Type B pancreatic cell (in vitro differentiated cells): Measurements from ENCODE around the gene NRP1. TPM values are rescaled to one million over a fixed set of nuclear protein-coding genes. Genes with fewer than 3 reads are reported as not detected.

Source experiments
- DNase-seq: peaks from one replicate; pipeline ENCODE4 v3.0.0; 2021; ENCODE audit warnings: mixed read lengths; ENCODE audit not compliant: unreplicated experiment; ENCODE audit errors: extremely low spot score
- H3K27ac Mint-ChIP-seq: 2 replicates; pipeline ENCODE4 v1.8.0; 2021; ENCODE audit warnings: mild to moderate bottlenecking, mixed read lengths
- H3K27me3 Mint-ChIP-seq: 2 replicates; pipeline ENCODE4 v1.8.0; 2021; ENCODE audit warnings: mixed read lengths
- H3K36me3 Mint-ChIP-seq: 2 replicates; pipeline ENCODE4 v1.8.0; 2021; ENCODE audit warnings: mixed read lengths
- H3K4me1 Mint-ChIP-seq: one replicate; pipeline ENCODE4 v1.8.0; 2021; ENCODE audit warnings: mixed read lengths; ENCODE audit not compliant: unreplicated experiment
- H3K4me3 Mint-ChIP-seq: 2 replicates; pipeline ENCODE4 v1.8.0; 2021; ENCODE audit warnings: mild to moderate bottlenecking, mixed read lengths
- H3K9me3 Mint-ChIP-seq: 2 replicates; pipeline ENCODE4 v1.8.0; 2021; ENCODE audit warnings: mixed read lengths
- CTCF ChIP-seq: fragments of 200-600 bp; sonication (generic); conservative IDR thresholded peaks from 2 replicates; pipeline ENCODE4 v1.5.0; 2021; ENCODE audit warnings: antibody characterized with exemption, mild to moderate bottlenecking
- total RNA-seq: library from RNA; stranded (reverse); gene quantifications from 2 replicates; pipeline ENCODE4 v1.2.1, GENCODE V29; 2021; ENCODE audit warnings: low replicate concordance

NRP1 gene
- total RNA-seq, 1 donor from 2014 or later: 70.7 TPM

DNA sequence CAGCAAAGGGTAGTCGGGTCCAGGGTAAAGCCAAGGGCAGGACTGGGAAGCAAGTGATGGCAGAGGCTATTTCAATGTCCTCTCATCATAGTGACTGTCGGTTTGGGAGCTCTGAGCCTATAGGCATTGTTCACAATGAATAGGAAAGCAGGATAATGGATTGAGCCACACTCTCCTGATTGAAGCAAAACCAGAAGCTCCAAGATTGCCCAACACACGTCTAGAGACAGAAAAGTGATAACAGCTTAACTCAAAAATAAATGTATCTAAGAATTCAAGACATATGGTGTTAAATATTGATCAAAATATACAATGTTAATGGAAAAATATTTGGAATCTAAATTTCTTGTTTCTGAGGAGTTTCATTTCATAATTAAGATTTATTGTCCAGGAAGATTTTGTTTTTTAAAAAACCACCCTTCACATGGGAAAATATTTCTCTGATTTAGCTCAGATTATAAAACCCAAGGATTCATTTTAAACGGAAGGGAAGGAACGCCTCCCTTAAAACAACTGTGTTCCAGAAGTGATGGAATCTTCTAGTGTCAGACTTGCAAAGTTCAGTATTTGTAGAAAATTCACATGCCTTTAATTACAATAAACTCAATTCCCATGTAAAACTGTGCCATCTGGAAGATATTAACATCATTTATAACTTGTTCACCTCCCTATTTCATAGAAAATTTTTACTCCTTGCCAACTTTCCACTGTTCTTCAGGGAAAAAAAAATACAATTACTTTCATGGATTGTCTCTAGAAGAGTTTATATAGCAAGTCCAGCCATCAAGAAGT, 54.5 kb downstream of the NRP1 start:
- no peak for DNase-seq
- H3K9me3 Mint-ChIP-seq: no peaks in the 10 kb centered on the region
- no peak overlapping the region for H3K27ac Mint-ChIP-seq
- no peak overlapping the region for H3K4me3 Mint-ChIP-seq
- H3K4me1 Mint-ChIP-seq: peaks cover 15% of the 10 kb centered on the region
- H3K36me3 Mint-ChIP-seq: peaks cover 15% of the 10 kb centered on the region
- no peak for TF ChIP-seq CTCF
- no peaks in the 10 kb centered on the region for H3K27me3 Mint-ChIP-seq

DNA sequence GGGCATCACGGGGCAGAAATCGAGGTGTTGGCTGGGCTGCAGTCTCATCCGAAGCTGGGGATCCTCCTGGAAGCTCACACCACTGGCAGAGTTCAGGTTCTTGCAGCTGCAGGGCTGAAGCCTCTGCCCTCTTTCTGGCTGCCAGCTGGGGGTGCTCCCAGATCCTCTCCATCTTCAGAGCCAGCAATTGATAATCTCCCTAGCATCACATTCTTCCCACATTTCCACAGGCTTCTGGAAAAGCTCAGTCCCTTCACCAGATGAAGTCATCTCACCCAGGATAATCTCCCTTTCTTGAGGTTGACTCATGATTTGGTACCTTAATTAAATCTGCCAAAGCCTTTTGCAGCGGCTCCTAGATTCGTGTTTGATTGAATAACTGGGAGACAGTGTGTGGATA, 55.2 kb downstream of the NRP1 start:
- TF ChIP-seq CTCF: no peak
- Mint-ChIP-seq H3K4me3 (no peak overlapping the region), H3K4me1 (peaks cover 23% of the 10 kb centered on the region), H3K9me3 (no peaks in the 10 kb centered on the region), H3K36me3 (peaks cover 13% of the 10 kb centered on the region), H3K27ac (no peak overlapping the region), H3K27me3 (no peaks in the 10 kb centered on the region)
- no peak for DNase-seq

DNA sequence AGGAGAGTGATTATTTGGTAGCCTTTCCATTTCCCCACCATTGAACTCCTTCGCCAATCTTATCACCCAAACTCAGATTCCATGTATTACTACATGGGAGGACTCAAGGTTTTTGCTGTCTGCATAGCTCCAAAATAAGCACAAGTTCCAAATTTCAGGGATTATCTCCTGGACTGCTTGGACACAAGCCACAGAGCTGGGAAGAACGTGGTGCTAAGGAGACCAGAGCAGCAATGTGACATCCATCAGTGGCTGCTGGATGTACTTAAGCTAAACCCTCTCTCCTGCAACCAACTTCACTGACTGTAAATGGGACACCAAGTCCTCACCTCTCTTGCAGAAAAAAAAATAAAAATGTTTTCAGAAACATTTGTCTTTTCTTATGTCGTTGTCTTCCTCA, 56.3 kb downstream of the NRP1 start:
- Mint-ChIP-seq H3K36me3 (peaks cover 8% of the 10 kb centered on the region), H3K27ac (no peak overlapping the region), H3K4me3 (no peak overlapping the region), H3K4me1 (peaks cover 29% of the 10 kb centered on the region), H3K27me3 (no peaks in the 10 kb centered on the region), H3K9me3 (no peaks in the 10 kb centered on the region)
- TF ChIP-seq CTCF: no peak
- DNase-seq: no peak

- peaks cover 36% of the 10 kb centered on the region for H3K4me1 Mint-ChIP-seq
- no peak for TF ChIP-seq CTCF
- H3K27me3 Mint-ChIP-seq: no peaks in the 10 kb centered on the region
- DNase-seq: no peak
- peaks cover 5% of the 10 kb centered on the region for H3K36me3 Mint-ChIP-seq
- H3K4me3 Mint-ChIP-seq: no peak overlapping the region
- H3K27ac Mint-ChIP-seq: no peak overlapping the region
- H3K9me3 Mint-ChIP-seq: no peaks in the 10 kb centered on the region
Measured at GRCh38 chr10:33277135-33277536, 57.3 kb downstream of the NRP1 start.

DNA sequence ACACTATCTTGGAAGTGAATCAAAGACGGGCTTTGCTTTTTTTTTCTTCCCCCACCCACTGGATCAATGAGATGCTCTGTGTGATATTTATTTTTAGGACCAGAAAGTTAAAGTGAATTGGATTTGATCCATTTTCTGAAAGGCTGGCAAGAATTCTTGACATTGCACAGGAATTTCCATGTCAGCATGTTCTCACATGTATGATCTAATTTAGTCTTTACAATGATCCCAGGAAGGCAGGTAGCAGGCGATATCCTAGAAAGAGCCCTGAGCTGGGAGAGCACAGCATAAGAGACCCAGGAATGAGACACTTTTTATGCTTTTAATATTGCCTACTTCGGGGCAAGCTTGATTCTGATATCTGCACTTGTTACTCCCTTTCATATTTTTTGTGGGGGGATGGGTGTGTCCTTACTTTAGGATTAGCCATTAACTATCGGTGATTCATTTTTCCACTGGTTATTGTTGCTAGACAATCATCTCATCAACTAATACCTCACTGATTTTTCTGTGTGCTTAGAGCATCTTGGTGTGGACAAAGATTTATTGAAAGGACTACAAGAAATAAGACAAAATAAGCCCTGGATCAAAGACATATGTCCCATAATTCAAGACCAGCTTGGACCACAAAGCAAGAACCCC, 58.1 kb downstream of the NRP1 start:
- Mint-ChIP-seq H3K4me1 (peaks cover 40% of the 10 kb centered on the region), H3K36me3 (peaks cover 6% of the 10 kb centered on the region), H3K27ac (no peak overlapping the region), H3K9me3 (no peaks in the 10 kb centered on the region), H3K27me3 (no peaks in the 10 kb centered on the region), H3K4me3 (no peak overlapping the region)
- DNase-seq: no peak
- no peak for TF ChIP-seq CTCF
